Measurements from ENCODE around the gene CNPY1.
A peak's percentile ranks its signal among the peaks of the same experiment; 100 is the strongest.
"Not testable (repeated sequence)": the region's sequence is repeated elsewhere in the genome, so short reads cannot be mapped to it uniquely, and the experiment has no call there.

CNPY1 gene

DNA sequence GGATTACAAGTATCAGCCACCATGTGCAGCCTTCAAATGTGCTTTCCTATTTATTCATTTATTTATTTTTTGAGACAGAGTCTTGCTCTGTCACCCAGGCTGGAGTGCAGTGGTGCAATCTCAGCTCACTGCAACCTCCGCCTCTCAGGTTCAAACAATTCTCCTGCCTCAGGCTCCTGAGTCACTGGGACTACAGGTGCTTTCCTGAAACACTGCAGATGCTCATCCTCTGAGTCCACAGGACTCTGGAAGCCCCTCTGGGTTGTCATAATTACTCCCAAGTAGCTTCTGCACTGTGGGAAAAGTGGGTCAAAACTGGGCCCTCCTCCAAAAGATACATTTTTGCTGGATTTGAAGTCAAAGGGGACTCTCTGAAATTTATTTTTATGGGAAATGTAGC, at the start of gene CNPY1:
Gene CNPY1, minus strand, starts transcription at position 111 of the 400 bp plus-strand sequence. CDS start 630 bp downstream, outside the sequence.
- DNase-seq: not testable (repeated sequence)

DNA sequence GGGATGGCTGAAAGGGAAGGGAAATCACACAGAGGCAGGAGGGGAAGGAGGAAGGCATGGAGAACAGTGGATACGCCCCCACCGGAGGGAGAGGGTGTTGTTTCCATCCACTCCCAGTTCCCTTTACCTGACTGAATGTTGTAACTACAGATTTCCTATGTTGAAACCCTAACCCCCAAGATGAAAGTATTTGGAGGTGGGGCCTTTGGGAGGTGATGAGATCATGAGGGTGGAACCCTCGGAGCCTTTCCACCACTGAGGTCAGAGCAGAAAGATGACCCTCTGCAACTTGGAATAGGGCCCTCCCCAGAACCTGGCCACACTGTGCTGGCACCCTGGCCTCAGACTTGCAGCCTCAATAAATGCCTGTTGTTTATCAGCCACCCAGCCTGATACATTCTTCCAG, 48.6 kb upstream of the CNPY1 start:
- peak; percentile 58 for DNase-seq

DNA sequence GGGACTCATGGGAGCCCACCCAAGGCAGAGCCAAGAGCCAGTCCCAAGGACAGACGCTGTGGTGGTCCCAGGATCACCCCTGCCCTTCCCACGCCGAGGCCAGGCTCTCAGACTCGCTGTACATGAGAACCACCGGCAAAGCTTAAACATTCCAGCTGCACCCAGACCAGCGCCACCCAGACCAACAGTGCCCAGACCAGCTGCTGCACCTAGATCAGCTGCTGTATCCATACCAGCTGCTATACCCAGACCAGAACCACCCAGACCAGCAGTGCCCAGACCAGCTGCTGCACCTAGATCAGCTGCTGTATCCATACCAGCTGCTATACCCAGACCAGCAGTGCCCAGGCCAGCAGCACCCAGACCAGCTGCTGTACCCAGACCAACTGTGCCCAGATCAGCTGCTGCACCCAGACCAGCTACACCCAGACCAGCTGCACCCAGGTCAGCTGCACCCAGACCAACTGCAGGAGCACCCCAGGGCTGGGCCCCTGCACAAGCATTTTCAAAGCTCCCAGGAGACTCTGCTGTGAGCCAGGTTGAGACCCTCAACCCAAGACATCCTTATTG, 47.9 kb upstream of the CNPY1 start:
- DNase-seq: peak; percentile 55

DNA sequence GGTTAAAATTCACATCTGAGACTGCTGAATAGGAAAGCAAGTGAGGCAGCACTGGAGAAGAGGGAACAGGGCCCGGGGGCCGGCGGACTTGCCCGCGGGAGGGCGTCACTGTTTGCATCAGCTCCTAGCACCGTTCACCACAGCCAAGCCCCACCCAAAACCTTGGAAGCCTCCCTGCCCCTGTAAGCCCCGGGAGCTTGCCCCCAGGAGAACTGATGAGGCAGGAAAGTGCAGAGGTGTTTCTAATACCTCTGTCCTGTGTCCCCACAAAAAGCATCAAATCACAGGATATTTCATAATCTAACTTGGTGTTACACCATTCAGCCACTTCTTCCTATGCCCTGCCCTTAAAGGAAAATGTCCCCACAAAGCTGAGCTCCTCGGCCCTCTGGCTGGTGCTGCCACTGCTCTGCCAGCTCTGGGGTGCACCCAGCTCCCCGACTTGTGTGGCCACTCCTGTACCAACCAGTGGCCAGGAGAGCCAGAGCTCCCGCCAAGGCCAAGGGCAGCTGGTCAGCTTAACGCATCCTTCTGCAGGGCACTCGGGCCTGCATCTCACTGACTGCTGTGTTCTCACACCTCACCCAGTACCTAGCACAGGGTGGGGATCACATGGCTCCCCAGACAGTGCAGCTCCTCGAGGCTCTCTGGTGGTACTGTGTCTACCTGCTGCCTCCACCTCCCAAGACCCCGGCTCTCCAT, 47.3 kb upstream of the CNPY1 start:
- DNase-seq: peak; percentile 95

DNA sequence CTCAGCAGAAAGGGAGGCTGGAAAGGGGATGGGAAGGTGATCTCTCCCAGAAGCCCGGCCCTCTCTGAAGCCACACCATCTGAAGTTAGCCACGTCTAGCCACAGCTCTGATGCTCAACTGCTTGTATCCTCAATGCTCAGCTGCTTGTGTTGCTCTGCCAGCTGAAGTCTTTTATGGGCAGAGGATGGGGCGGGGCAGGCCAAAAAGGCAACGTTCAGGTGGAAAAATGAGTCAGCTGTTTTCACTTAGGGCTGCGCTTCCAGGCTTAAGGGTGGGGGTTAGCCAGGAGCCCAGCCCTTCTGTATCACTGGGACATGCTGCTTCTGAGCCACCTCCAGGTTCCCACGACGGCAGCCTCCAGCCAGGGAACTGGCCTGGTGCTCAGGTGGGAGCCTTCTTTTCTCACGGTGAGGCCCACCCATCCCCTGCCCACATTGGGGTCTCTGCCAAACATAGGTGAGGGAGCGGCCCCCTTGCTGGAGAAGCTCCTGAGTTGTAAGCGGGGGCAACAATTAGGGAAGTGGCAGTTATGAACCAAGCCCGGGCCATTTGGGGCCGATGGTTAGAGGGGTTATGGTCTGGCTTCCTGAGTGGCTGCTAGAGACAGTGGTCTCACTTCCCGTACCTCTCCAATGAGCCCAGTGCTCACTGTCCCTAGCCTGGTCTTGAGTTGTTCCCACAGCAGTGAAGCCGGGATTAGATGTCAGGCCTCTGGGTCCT, 44.9 kb upstream of the CNPY1 start:
- DNase-seq: peak; percentile 92

DNA sequence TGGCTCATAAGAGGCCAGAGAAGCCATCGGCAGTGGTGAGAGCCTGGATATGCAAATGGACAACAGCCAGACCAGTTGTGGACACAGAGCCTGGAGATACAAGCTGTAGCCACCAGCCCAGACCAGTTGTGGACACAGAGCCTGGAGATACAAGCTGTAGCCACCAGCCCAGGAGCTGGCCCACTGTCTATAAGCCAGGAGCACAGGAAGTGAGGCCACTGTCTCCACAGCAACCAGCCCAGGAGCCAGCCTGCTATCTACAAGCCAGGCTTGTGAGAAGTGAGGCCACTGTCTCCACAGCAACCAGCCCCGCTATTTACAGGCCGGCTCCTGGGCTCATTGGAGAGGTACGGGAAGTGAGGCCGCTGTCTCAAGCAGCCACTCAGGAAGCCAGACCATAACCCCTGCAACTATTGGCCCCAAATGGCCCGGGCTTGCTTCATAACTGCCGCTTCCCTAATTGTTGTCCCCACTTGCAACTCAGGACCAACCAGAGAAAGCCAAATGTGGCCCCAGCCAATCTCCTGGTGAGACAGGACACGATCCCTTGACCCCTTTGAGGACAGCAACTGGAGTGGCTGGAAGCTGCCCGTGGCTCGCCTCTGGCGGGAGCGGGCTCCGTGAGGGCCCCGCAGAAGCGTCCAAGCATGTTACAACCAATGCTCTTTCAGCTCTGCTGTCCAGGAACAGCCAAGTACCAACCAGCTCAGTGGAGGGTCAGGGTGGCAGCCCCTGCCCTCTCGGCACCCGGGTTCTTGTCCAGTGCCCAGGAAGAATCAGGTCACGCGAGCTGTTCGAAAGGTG, 44.1 kb upstream of the CNPY1 start:
- peak; percentile 100 for DNase-seq

DNA sequence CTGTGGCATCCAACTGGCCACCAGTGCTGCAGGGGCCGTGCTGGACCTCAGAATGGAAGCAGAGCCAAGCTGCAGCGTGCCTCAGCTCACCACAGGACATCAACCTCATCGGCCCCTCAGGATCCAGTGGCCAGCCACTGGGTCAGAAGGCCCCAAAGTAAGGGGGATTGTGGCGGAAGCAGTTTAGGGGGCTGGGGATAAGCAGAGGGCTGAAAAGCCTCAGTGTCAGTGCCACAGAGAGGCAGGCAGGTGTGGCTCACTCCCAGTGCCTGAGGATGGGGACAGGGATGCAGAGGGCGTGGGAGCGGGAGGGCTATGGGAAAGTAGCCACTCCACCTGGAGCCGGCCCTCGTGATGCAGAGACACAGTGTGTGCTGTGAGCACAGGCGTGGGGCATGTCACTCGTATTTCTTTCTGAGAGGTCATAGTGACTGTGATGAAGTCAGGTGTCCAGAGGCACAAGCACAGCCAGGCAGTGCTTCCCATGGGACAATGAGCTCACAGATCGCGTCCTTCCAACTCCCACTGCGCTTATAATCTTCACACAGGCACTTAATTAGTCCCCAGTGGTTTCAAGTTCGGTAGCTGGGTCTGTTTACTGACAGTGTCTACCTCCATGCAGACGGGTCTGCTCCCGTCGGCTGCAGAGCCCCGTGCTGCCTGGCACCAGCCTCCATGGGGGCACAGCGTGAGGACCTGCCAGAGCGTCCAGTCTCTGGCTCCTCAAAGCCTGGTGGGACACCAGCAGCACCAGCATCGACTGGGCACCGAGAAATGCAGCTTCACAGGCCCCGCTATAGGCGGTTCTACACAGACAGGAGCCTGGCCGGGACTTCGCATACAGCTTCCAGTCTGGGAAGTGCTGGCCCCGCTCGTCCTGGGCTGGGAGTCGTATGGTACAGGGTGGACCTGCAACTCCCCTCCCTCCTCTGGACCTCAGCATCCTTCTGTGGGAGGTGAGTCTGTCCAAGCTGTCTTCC, 42.9 kb upstream of the CNPY1 start:
- no peak for DNase-seq

DNA sequence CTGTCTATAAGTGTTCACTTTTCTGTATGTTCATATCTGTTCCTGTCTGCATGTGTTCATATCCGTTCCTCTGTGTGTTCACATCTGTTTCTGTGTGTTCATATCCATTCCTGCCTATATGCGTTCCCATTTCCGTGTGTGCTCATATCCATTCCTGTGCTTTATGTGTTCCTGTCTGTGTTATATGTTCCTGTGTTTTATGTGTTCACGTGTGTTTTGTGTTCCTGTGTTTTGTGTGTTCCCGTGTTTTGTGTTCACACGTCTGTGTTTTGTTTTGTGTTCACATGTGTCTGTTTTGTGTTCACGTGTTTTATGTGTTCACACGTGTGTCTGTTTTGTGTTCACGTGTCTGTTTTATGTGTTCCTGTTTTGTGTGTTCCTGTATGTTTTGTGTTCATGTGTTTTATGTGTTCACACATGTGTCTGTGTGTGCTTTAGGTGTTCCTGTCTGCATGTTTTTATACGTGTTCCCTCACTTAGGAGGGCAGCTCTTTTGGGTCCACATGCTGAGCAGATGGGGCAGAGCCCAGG, 42.2 kb upstream of the CNPY1 start:
- DNase-seq: no peak

DNA sequence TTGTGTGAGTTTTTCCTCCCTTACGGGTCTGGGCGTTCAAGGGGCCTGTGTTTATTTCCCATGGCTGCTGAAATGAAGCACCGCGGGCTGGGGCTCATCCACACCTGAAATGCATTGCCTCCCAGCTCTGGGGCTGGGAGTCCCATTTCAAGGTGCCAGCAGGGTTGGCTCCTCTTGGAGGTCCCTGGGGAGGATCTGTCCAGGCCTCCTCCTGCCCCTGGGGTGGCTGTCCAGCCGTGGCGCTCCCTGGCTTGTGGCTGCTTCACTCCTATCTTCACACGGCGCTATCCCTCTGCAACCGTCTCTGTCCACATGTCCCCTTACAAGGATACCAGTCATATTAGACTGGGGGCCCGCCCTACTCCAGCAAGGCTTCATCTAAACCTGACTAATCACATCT, 41.1 kb upstream of the CNPY1 start:
- DNase-seq: no peak

DNA sequence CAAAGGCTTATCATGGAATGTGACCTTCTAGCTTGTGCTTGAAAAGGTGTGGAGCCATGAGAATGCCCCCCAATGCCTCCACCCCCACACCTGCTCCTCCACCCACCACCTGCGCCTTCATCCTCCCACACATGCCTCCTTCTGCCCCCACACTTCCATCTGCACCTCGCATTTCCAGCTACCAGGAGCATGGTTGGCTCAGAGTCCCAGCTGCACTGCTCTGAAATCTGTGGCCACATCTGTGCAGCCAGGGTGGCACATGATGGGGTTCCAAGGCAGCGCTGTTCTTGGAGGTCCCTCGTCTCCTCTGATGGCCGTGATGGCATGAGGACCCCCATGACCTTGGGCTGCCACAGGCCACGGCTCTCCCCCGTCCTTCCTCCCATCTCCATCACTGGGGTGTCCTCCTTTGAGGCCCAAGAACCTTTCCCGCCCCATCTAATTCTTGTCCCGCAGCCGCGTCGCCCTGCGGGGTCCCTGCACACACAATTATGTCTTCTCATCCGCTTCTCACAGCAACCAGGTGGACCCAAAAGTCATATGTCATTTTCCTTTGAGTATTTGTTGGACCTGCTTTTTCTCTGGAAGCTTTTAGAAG, 40.6 kb upstream of the CNPY1 start:
- DNase-seq: no peak

DNA sequence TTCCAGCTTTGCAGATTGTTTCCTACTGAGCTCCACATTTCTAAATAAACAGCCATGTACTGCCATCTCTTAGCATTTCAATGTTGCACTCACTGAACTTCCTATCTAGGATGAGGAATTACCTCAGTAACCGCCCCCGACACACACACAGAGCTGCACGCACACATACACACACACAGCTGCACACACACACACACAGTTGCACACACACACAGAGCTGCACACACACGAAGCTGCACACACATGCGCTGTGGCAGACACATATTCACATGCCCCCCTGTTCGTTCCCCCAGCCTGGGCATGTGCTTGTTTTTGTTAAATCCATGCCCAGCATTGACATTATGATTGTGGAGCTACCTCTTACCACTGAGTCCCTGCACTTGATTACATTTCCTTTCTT, 39.6 kb upstream of the CNPY1 start:
- no peak for DNase-seq

DNA sequence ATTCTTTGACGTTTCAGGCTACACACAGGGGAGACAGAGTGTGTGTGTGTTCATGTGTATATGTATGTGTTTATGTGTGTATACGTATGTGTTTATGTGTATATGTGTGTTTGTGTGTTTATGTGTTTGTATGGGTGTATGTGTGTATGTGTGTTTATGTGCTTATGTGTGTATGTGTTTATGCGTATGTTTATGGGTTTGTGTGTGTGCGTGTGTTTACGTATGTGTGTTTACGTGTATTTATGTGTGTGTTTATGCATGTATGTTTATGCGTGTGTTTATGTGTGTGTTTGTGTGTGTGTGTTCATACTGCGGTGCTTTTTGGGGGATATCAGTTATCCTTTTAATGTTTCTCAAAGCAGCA, 39.2 kb upstream of the CNPY1 start:
- DNase-seq: no peak

DNA sequence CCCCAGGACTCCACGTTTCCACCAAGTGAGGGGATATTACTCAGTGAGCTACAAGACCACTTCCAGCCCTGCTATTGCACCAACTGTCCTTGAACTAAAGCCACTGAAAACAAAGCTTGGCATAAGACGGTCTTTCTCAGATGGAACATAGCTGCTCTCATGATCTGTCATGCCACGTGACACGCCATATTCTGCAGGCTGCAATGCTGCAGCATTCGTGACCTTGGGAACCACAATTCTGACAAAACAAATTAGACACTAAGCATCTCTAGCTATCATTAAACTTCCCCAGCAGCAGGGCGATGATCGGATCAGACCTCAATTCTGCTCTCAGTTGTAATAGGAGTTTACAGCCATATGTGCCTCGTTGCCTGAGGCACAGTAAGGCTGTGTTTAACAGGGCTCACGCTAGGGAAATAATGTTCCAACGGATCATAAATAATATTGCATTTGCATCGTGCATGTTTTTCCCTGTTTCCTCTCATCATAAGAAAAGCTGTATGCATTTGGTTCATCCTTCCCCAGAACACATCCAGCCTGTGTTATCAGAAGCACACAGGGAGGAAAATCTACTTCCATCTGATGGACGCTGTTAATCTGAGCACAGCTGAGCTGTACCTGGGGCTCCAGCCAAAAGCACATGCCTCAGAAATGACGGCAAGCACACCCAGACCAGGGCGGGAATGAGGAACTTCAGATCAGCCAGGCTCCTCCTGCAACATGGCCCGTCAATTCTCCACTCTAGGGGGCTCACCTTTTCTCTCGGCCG, 38.6 kb upstream of the CNPY1 start:
- no peak for DNase-seq

DNA sequence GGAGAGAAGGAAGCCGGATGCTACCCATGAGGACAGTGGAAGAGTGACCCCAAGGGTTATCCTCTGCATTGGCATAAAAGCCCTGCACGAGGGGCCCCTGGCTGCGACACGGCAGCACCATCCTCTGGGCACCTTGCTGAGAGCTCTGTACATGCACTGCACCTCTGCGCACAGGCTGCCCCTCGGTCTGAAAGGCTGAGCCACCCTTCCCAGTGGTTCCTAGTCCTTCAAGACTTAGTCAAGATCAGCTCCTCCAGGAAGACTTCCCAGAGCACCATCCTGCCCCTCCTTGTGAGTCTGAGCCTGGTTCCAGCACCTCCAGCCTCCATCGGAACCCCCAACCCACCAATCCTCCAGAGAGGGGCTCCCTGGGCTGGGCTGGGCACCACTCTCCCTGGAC, 37.9 kb upstream of the CNPY1 start:
- DNase-seq: no peak

DNA sequence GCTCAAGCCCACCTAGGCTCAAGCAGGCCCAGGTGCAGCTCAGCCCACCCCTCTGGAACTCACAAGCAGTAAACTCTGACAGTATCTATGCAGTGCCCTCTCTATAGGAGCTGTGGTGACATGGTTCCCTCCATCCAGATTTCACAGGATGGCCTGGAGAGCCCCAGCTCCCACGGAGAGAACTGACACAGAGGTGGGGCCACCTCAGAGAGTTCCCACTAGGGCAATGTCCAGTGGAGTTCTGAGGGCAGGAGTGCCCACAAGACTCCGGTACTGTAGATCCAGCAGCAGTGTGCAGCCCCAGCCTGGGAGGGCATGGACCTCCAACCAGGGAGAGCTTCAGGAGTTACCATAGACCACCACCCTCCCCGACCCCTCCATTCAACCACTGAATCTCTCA, 37.3 kb upstream of the CNPY1 start:
- no peak for DNase-seq

DNA sequence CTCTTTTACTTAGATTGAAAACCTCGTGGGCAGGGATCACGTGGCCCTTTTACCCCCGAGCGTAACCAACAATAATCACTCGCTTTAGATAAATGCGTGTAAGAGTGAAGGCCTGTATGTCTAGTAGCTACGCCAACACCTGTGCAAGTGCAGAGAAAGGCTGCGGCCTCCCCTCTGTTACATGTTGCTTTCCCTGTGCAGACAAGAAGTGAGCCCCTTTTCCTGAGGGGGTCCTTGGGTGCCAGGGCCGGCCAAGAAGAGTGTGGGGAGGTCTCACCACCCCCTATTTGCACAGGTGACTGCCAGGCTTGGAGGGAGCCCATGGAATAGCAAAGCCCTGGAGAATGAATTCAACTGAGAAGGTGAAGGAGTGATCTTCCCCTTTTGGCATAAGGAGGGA, 35.6 kb upstream of the CNPY1 start:
- no peak for DNase-seq

DNA sequence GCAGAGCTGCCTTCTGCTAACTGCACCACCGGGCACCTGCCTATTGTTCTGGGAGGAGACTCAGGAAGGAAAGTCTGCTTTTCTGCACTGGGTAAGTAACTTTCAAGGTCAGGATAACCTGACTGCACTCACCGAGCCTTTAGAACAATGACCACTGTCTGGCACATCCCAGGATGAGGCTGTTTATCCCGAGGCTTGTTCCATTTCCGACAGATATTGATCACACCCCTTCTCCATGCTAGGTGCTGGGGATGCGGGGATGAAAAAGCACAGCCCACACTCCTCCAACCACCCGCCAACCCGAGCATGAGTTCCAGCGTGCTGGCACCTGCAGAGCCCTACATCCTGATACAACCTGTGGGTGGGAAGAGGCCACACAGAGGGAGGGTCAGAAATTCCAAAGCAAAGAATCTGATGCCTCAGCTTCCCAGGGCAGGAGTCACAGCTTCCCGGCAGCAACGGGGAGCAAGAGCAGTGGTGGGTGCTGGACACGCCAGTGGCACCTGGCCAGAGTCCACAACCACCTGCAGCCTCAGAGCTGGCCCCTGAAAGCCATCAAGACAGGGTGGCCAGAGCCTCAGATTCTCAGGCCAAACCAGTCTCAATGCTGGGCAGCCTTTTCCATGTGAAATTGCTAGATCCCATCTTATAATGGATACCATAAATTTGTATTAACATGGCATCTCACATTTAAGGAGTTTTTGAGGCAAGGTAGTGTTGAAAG, 34.9 kb upstream of the CNPY1 start:
- DNase-seq: no peak

DNA sequence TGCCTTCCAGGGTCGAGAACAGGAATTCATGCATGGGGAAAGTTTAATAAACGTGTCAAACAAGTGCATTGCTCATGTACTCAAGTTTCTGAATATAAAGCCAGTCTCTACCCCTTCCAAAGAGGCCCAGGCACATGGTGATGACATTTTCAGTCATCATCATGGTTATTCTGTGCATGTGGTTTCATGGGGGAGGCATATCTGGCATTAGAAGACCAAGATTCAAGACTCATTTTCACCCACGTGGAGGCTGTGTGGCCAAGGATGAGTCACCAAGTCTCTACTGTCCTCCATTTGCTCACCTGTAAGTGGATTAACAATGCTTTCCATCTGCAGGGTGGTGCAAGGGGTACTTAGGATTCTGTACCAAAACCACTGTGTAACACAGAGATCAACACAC, 34.0 kb upstream of the CNPY1 start:
- DNase-seq: no peak

DNA sequence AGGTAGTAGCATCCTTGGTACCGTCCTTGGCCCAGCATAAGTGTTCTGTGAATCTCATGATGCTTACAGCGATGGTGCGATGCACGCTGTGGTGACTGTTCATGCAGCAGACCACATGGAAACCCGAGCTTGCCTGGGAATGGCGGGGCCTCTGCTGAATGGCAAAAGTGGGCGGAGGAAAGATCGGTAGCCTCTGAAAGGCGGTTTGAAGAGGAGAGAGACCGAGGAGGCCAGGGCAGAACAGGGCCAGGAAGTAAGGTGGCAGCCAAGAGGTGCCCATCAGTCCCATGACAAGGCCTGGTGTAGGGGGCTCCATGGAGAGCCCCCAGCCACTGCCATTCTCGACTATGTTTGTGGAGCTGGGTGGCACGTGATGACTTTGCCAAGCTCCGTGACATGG, 33.2 kb upstream of the CNPY1 start:
- no peak for DNase-seq

DNA sequence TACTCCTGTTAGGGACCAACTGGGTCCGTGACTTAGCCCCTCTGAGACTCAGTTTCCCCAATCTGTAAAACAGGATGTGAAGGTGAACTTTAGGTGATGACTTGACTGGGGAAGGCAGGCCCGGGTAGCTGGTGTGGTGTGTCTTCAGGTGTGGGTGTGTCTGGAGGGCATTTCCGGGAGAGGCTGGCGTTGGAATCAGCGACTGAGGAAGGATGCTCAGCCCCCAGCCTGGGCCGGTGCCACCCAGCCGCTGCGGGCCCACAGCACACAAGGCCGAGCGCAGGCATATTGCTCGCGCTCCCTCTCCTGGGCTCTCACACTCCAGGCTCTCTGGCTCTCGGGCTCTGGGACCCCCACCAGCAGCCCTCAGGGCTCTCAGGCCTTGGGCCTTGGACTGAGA, 31.7 kb upstream of the CNPY1 start:
- DNase-seq: no peak
